Panc1 (cell line): ENCODE measurements around the gene PMPCB. TPM values are rescaled to one million over a fixed set of nuclear protein-coding genes. Genes with fewer than 3 reads are reported as not detected.
A peak's percentile ranks its signal among the peaks of the same experiment; 100 is the strongest.
"Not testable (repeated sequence)": the region's sequence is repeated elsewhere in the genome, so short reads cannot be mapped to it uniquely, and the experiment has no call there.

Experiments used
- ATAC-seq: fragments of 200-7000 bp; cut with Tn5 transposase; 2 replicates; pipeline ENCODE4 v1.9.1; 2020; ENCODE audit warnings: mild to moderate bottlenecking, moderate library complexity
- BruUV-seq: library from RNA; stranded (reverse); fragments of 400-500 nt; replicated peaks from 2 replicates; lab custom pipeline; 2021; lab: Mats Ljungman, UMichigan
- CTCF ChIA-PET: fragments of 300-600 bp; sonication (Branson Sonifier 250); formaldehyde crosslinking; loops from one replicate; lab custom pipeline; 2022; ENCODE audit warnings: antibody characterized with exemption; lab: Charles Lee
- POLR2A ChIA-PET: fragments of 300-600 bp; sonication (Branson Sonifier 250); formaldehyde crosslinking; loops from one replicate; lab custom pipeline; 2022; ENCODE audit warnings: antibody characterized with exemption; lab: Charles Lee
- DNase-seq: peaks from one replicate; pipeline ENCODE4 v3.0.0-alpha.2; 2010; ENCODE audit warnings: low read depth, low spot score
- H3K27ac ChIP-seq: 2 replicates; pipeline ENCODE4 v1.5.1; 2011; ENCODE audit warnings: mild to moderate bottlenecking, low read length, inconsistent platforms
- H3K27me3 ChIP-seq: fragments of 200-500 bp; sonication (Bioruptor generic); 2 replicates; pipeline ENCODE4 v1.6.0; 2014; ENCODE audit warnings: low read length, inconsistent platforms; ENCODE audit not compliant: control insufficient read depth, insufficient read depth
- H3K36me3 ChIP-seq: fragments of 200-500 bp; sonication (Bioruptor generic); 2 replicates; pipeline ENCODE4 v1.5.1; 2014; ENCODE audit warnings: inconsistent platforms, mild to moderate bottlenecking, low read length, moderate library complexity; ENCODE audit not compliant: control insufficient read depth, insufficient read depth
- H3K4me1 ChIP-seq: 2 replicates; pipeline ENCODE4 v1.5.1; 2011; ENCODE audit warnings: inconsistent platforms, mild to moderate bottlenecking, low read length, moderate library complexity; ENCODE audit not compliant: control insufficient read depth, insufficient read depth
- H3K4me3 ChIP-seq, 2 experiments: 2 replicates each; pipeline ENCODE4 v1.5.1; 2011 to 2012; ENCODE audit warnings: low read depth in 2 of 2, low read length in 2 of 2, mild to moderate bottlenecking in 2 of 2, inconsistent platforms in 1 of 2, moderate library complexity in 1 of 2
- H3K9me3 ChIP-seq: fragments of 200-500 bp; sonication (Bioruptor generic); 2 replicates; pipeline ENCODE4 v1.5.1; 2014; ENCODE audit warnings: low read depth, mild to moderate bottlenecking, inconsistent platforms, low read length, moderate library complexity; ENCODE audit not compliant: control insufficient read depth, insufficient read depth
- POLR2AphosphoS5 ChIP-seq: IDR thresholded peaks from 2 replicates; pipeline ENCODE4 v1.6.1; 2012; ENCODE audit warnings: mild to moderate bottlenecking, low read depth, low read length, moderate library complexity
- in situ Hi-C: cut with HindIII; loops from 2 replicates; pipeline ENCODE4 v1.10.0; 2016; ENCODE audit warnings: low sequenced_read_pairs, low pct_unique_long_range_greater_than_20kb
- intact Hi-C: fragments of 100-400 bp; cut with micrococcal nuclease; formaldehyde crosslinking; loops from one replicate; pipeline ENCODE4 v1.10.0; 2022; ENCODE audit not compliant: unreplicated experiment
- total RNA-seq: library from RNA; stranded (reverse); gene quantifications from one replicate; pipeline ENCODE4 v1.2.1, GENCODE V29; 2021; ENCODE audit not compliant: unreplicated experiment

Gene PMPCB
- total RNA-seq, 1 experiment from 2014 or later: 61.1 TPM

DNA sequence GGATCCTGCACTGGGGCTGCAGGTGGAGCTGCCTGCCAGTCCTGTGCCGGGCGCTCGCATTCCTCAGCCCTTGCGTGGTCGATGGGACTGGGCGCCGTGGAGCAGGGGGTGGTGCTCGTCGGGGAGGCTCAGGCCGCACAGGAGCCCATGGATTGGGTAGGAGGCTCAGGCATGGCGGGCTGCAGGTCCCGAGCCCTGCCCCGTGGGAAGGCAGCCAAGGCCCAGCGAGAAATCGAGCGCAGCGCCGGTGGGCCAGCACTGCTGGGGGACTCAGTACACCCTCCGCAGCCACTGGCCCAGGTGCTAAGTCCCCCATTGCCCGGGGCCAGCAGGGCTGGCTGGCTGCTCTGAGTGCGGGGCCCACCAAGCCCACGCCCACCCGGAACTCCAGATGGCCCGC is 22.4 kb upstream of the PMPCB start:
- in situ Hi-C loops, H3K4me1 ChIP-seq, intact Hi-C loops, ATAC-seq, DNase-seq, CTCF ChIA-PET, H3K9me3 ChIP-seq, H3K36me3 ChIP-seq, H3K27me3 ChIP-seq, H3K27ac ChIP-seq, BruUV-seq, H3K4me3 ChIP-seq: not testable (repeated sequence)
- POLR2A ChIA-PET: interaction anchor here (0.6 kb wide), 1 partner anchor 146 kb away, joined by 3 read pairs; no protein-coding TSS in a partner anchor

DNA sequence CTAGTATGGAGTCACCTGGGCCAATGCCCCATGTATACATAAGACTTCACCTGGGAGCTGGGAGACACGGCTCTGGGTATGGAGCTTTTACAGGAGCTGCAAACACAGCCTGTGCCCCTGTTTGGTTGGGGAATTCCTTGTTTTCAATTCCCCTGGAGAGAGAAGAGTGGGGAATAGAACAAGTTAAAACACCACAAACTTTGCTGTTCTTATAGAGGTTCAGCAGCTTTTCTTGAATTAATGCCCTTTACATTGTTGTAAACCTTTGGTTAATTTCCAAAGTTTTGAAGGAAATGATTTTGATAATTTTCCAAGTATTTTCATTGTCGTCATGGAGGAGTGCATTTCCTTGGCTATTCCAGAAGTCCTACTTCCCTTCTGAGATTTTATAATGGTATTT is 19.0 kb upstream of the PMPCB start:
- H3K4me1 ChIP-seq, in situ Hi-C loops, H3K27ac ChIP-seq, POLR2A ChIA-PET, H3K27me3 ChIP-seq, DNase-seq, H3K36me3 ChIP-seq, CTCF ChIA-PET, BruUV-seq, H3K9me3 ChIP-seq, intact Hi-C loops, ATAC-seq: not testable (repeated sequence)
- peak overlapping the region in 1 of 2 experiments; percentile 5; a peak in 1 of 4 replicates for H3K4me3 ChIP-seq

DNA sequence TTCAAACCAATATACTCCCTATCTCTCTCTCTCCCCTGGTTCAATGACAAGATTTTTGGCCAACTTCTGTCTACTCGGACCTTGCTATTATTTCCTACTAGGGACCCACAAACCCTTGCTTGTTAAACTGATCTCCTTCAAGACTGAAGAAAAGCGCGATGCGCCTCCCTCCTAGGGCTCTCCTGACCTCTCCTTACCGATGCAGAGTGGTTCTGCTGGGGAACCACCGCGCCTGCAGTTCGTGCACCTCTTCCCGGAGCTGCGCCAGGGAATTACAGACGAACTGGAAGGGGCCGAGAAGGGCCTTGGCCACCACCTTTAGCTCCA is 17.6 kb upstream of the PMPCB start:
- H3K4me1 ChIP-seq, DNase-seq, H3K9me3 ChIP-seq, H3K27me3 ChIP-seq, intact Hi-C loops, POLR2A ChIA-PET, CTCF ChIA-PET, H3K36me3 ChIP-seq, in situ Hi-C loops, BruUV-seq: not testable (repeated sequence)
- peak overlapping the region; percentile 90 for H3K27ac ChIP-seq
- peak; percentile 82 for ATAC-seq
- peak overlapping the region; percentile 78 to 85 for H3K4me3 ChIP-seq

DNA sequence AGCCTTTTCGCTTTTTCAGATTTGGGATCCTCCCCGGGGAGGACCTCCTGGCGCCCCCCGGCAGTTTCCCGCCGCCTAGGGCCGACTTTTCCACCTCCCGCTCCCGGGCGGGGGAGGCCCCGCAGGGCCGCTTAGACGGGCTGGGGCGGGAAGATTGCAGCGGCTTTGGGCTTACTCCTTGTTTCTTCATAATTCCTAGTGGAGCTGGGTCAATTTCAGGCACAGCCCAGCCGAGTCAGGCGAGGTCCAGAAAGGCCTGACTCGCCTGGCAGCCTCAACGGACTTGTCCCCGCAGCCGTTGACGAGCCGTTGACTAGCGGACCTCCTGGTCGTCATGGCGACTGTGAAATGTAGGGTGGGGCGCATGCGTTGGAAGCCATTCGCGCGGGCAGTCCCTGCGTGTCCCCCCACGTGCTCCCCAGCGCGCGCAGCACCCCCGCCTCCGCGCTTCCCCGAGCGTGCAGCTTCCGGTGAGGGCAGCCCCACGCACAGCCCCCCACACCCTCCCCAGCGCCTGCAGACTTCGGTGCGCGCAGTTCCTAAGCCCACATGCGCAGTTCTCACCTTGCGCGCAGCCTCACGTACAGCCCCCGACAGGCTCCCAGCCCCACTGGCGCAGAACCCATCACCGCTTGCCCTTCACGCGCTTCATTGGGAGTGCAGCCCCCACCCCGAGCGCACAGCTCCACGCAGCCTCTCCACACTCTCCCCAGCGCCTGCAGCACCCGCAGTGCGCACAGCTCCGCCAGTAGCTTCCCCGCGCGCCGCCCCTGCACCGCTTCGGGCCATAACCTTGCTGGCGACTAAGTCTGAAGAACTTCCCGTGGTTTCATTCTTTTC is 17.1 kb upstream of the PMPCB start:
- POLR2A ChIA-PET, H3K9me3 ChIP-seq, H3K4me1 ChIP-seq, in situ Hi-C loops, CTCF ChIA-PET, intact Hi-C loops, BruUV-seq, DNase-seq, H3K36me3 ChIP-seq, H3K27me3 ChIP-seq: not testable (repeated sequence)
- peak; percentile 95 for ATAC-seq
- Histone ChIP-seq H3K27ac (peak overlapping the region; percentile 90), H3K4me3 (peak overlapping the region; percentile 78 to 85)
- 0 out of 2 replicates have a peak, but pooled peaks have one; percentile 29 for TF ChIP-seq POLR2AphosphoS5

DNA sequence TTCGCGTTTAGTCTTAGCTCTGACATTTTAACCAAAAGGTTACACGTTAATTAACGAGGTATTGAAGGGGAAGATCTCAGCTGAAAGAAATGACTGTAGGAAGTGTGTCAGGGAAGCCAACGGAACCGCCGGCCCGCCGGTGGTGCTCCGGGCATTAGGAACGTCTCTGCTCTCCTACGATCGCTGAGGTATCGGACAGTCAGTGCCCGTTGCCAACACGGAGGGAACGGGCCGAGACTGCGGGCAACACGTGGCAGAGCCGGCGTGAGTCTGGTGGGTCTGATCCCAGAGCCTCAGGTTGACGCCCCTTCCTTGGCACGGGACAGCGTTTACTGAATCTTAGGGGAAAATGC is 16.5 kb upstream of the PMPCB start:
- peak overlapping the region; percentile 78 to 85 for H3K4me3 ChIP-seq
- H3K9me3 ChIP-seq, H3K36me3 ChIP-seq, POLR2A ChIA-PET, intact Hi-C loops, H3K4me1 ChIP-seq, DNase-seq, in situ Hi-C loops, H3K27me3 ChIP-seq, BruUV-seq, CTCF ChIA-PET: not testable (repeated sequence)
- H3K27ac ChIP-seq: peak overlapping the region; percentile 90
- ATAC-seq: peak; percentile 31; the same call in 1 of the 2 replicates
